Hematopoietic multipotent progenitor cell treated with erythropoietin and hydrocortisone succinate and interleukin-3 and kit ligand, for 6 days (in vitro differentiated cells): ENCODE measurements around the gene KBTBD3.
"Not testable (repeated sequence)": the region's sequence is repeated elsewhere in the genome, so short reads cannot be mapped to it uniquely, and the experiment has no call there.

Source experiments
- DNase-seq: peaks from one replicate; pipeline ENCODE4 v3.0.0-alpha.2; 2015

The KBTBD3 gene

DNA sequence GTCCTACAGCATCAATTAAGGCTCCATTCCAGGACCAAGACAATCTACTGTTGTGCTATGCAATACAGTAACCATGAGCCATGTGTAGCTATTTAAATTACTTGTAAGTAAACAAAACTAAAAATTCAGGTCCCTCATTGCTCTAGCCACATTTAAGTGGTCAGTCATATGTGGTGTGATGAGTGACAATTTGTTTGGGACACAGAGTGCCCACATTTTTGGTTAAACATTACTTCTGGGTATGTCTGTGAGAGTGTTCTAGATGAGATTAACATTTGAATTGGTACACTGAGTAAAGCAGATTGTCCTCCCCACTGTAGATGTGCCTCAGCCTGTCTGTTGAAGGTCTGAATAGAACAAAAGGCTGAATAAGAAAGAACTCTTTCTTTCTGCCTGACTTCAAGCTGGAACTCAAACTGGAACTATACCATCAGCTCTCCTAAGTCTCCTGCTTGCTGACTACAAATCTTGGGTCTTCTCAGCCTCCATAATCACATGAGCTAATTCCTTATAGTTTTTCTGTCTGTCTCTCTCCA, 15.8 kb downstream of the KBTBD3 start:
- no peak for DNase-seq

DNA sequence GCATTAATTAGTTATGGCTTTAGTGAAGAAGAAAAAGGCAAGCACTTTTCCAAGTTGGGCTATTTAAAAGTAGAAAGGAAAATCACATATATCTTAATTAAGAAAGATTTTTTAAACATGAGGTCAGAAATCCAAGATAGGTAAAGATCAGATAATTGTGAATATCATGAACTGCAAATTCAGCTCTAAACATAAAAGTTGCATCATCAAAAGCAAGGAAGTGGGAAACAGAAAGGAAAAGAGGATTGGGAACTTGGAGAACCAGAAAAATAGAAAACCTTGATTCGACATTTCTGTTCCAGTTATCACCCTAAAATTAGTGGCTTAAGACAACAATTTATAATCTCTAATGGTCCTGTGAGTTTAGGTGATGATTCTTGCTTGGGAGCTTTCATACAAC, 17.5 kb downstream of the KBTBD3 start:
- DNase-seq, result no peak

DNA sequence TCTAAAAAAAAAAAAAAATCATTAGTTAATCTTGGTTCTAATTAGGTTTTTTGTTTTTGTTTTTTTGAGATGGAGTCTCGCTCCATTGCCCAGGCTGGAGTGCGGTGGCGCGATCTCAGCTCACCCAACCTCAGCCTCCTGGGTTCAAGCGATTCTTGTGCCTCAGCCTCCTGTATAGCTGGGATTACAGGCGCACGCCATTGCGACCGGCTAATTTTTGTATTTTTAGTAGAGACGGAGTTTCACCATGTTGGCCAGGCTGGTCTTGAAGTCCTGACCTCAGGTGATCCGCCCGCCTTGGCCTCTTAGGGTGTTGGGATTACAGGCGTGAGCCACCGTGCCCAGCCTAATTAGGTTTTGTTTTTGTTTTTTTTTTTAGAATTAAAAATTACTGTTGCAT, 18.8 kb downstream of the KBTBD3 start:
- DNase-seq, result not testable (repeated sequence)

DNA sequence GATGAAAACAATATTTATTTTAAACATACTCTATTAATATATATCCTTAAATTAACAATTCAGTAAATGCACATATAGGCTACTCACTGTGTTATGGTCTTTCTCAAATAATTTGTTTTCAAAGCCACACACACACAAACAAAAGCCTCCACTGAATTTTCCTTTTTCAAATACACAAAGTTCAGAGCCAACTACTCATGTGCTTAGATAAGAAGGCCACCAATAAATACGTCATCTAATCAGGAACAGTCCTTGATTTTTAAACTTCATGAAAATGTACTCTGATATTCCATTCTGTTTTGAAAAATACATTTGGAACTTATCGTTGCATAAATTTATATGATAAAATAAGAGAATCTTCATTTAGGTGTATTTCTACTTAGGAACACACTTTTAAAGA, 26.0 kb downstream of the KBTBD3 start:
- DNase-seq, result no peak

DNA sequence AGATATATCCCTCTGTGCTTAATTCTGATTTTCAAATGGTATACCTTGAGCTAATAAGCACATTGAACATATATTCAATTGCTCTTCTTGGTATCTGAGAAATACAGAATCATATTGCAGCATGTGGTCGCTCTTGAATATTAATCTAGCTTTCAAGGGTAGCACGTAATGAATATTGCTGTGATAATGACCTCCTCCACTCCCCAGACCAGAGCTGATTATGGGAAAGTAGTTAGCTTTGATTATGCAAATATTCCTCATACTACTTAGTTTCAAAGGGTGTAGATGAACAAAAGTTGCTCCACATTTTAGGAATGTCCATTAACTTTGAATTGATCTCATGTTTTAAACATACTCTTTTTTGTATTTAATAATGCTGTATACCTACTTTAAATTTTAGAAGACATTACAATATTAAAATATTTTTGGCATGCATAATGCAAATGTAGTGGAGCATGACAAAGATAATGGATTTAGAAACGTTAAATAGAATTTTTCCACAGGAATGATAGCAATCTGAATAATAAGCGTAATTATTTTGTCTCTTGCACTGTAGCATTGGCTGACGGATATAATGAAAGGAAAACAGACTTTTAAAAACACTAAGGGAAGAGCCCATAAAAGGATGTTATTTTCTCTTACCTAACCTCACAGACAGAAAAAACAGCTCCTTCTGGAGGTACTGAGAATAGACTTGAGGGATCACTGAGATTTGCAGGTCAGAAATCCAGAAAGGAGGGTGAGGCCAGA, 27.2 kb downstream of the KBTBD3 start:
- no peak for DNase-seq

DNA sequence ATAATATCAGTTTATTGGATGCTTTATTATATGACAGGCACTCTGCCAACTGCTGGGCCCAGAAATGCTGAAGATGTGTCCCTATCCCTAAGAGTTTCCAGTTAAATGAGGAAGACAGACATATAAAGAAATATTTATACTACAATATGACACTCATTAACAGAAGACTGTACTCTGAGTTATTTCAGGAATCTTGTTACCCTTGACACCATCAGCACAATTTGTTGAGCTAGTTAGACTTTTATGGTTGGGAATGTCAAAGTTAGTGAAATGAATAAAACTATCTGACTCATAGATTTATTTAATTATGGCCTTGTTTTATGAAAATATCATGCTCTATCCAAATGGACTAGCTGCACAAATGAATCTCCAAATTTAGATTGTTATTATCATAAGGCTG, 29.5 kb downstream of the KBTBD3 start:
- no peak for DNase-seq

DNA sequence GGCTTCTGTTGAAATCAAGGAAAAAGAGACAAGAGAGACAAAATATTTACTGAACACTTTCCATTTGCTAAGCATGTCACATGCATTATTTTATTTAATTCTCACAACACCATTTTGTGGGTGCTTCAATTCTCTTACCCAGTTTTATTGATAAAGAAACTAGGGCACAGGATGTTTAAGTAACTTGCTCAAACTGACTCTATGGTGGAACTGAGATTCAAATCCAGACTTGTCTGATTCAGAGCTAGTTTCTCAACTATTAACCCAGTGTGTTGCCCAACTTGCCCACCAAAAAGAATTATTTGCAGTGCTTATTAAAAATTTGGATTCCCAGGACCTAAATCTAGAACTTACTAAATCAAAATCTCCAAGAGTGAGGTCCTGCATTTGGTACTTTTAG, 33.6 kb downstream of the KBTBD3 start:
- no peak for DNase-seq

DNA sequence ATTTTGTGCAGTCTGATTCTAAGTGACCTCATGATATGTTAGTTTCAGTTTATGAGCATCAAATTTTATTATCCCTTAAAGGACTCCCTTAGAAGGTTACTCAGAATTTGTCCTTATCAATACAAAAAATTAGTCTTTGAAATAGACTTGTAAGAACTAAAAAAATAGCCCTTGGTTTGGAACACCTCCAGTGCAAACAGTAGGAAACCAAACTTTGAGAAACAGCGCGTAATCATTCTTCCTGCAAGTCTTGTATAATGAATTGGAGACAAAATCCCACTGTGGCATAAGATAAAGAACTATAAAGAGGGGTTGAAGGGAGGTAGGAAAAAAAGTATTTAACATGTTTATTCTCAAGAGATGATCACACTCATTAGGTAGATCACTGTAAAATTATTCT, 44.3 kb downstream of the KBTBD3 start:
- no peak for DNase-seq

DNA sequence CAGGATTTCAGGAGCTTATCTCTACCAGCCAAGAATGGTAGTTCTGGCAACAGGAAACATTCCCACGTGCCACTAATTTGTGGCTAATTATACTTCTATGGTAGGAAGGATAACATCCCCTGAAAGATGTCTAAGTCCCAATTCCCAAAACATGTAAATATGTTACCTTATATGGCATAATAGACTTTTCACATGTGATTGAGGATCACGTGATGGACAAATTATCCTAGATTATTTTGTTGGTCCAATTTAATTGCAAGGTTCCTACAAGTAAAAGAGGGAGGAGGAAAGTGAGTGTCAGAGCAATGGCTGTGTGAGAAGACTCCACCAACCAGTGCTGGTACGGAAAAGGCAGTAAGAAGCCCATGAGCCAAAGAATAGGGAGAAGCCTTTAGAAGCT, 45.2 kb downstream of the KBTBD3 start:
- no peak for DNase-seq

DNA sequence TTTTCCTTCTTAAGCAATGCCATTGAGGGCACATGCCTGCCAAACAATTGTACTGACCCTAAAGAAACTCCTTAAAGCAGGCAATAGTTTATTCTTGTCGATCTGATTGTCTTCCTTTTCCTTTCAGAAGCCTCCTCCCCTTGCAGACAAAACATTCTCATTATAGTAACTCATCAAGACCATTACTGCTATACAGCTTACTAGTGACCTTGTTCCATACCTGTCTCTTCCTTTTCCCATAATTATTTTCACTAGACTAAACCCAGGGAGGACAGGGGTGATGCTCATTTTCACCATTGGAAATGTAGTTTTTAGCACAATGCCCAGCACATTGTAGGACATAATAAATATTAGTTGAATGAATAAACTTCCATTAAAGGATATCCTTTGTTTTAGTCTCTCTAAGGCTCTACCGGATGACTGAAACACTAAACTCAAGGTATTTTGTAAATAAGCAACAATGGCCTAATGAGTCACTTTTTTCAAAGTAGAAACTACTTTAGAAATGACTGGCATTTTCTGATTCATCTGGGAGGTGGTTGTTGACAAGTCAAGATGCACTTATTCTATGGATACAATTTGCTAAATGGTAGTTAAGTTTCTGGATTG, 45.8 kb downstream of the KBTBD3 start:
- no peak for DNase-seq

DNA sequence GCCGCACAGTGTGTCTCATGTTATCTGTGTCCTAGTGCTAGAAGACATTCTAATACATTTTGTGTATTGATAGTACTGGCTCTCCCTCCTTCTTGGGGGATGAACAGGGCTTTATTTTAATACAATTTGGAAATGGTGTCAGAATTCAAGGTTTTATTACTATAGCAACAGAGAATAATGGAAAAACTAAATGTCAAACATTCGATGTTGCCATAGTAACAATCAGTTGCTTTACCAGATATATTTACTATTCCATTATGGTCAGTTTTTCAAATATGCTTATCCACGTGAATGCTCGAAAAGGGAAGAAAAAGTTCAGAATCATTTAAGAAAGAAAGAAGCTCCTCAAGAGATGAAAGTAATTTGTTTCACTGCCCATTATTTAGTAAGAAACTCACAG, 46.5 kb downstream of the KBTBD3 start:
- no peak for DNase-seq

DNA sequence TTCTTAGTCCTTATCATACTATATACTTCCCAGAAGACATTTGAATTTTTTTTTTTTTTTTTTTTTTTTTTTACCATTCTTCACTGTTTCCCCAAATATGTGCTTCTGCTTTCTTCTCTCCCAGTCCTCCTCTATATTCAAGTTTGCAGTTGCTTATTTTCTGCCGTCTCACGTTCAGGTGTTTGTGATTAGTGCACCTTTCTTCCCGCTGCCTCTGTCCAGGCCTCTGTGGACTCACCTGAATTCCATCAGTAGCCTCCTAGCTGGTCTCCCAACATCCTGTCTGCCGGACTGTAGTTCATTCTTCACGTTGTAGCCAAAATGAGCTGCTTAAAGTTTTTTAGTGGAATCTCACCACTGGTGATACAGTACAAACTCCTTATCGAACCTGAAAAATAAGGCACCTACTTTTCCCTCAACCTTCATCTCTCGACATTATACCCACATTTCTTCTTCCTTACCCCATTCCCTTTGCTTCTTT, 54.3 kb downstream of the KBTBD3 start:
- peak; percentile 10 for DNase-seq

DNA sequence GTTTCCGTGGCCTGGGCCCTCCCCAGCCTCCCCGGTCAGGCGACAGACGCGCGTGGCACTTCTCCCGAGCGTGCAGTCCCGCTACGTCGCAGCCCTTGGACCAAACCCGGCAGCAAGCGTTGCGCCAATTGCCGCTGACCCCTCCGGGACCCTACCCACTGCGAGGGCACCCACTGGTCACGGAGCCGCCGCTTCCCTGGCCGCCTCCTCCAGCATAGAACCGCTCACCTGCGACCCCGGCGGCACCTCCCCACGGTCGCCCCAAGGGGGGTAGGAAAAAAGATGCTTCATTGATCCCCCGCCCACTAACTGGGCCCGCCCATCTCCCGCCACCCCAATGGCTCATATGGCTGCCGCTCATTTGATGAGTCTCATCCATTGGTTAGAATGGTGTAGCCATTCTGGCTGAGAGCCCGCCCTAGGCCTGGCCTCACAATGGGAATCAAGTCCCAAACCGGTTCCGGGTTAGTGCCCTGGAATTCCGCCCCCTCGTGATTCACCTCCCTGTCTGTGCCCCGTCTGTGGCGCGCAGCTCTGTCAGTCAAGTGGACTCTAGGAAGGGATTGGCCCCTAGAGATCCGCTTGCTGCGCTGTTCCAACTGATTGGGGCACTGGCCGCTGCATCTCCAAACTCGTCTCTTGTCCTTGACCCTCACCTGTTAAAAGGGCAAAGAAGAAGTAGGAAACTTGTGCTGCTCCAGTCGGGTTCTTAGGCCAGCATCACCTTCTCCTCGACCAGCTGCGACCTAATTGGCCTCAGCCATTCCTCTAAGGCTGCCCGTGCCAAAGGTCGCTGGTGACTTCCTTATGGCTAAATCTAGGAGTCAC, 55.0 kb downstream of the KBTBD3 start, which contains the start of gene MSANTD4:
TSS of gene MSANTD4 (minus strand) at position 274 of the 828 bp plus-strand sequence. CDS start 11,323 bp downstream, outside the sequence.
- peak; percentile 100 for DNase-seq

DNA sequence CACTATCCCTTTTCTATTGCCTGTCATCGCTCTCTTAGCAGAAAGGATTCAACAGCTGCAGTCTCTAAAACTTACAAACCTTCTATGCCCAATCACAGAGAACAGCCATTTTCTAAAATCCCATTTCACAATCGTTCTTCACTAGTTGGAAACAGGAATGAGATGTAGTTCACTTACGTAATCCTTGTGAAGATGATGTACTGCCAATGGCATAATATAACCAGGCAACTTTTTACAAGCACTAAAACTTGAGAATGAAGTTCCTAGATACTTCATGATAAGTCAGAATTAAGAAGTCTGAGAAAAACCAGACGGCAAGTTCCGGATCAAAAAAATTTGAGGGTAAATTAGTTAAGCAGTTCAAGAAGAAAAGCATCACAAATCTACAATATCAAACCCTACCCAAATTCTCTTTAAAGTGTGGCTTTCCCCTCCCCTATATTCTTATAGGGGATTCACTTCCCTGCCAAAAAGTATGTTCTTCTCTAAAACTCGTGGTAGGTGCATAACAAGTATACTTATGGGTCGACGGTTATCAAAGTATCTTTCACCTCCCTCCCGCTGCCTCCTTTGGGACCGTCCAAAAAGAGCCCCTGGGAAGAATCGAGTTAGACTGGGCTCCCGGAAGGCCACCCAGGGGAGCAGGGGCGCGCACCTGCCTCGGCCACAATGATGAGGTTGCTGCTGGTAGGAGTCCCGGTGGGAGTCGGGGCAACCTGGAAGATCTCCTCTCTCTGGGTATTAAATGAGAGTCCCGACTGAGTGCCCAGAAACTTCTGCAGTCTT, 55.8 kb downstream of the KBTBD3 start:
- peak; percentile 29 for DNase-seq

DNA sequence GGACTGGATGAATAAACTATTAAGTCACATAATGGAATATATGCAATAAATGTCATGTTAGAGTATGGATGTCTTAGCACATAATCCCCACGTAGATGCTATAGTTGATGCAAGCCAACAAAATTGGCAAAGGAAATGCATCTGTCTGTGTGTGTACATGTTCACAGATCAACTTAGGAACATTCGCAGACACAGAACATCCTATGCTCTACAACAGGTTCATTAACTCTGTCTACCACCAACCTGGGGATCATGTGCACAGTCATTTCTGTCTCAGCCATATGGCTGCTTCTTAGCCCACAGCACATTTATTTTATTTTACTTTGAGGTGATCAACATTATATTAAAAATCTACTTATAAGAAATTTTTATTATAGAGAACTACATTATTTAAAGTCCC, 60.1 kb downstream of the KBTBD3 start:
- DNase-seq, result no peak

DNA sequence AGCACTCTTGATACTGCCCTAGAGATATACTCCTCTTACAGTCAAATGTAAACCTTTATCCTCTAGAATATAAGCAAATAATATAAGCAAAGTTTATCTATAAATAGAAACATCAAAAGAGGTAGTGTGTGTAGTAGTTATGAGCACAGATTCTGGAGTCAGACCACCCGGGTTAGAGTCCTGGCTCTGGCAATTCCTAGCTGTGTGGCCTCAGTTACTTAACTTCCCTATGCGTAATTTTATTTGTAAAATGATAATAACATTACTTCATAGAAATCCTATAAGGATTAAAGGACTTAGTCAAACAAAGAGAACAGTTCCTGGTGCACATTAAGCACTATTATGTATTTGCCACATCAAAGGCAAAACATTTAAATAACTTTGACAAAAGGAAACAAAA, 62.1 kb downstream of the KBTBD3 start:
- no peak for DNase-seq

DNA sequence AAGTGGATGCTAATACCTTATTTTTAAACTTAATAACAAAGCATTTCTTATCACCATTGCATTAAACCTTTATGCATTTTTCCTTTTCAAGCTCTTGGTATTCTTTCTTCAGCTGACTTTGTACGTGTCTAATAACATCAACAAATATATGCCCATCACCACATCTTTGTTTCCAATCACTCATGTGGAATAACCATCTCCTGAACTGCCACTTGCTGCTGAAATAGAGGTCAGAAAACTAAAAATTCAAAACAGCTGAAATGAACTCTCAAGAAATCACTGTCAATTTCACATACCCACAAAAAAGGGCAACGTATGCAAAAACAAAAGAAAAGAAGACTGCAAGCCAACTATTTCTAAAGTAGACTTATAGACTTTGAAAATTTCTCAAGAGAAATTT, 62.5 kb downstream of the KBTBD3 start:
- DNase-seq, result no peak

DNA sequence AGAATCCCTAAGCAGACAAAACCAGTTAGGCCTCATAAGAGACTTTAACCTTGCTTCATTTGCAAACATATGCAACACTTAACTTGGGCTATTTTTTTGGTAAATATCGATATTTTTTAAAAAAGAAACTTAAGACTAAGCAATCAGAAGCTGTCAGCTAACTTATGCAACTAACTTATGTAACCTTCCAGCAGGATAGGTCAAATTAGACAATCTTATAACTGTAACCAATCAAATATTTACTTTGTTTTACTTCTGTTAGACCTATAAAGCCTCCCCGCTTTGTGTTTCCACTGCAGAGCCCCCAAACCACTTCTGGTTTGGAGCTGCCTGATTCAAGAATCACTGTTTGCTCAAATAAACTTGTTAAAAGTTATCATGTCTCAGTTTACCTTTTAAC, 63.1 kb downstream of the KBTBD3 start:
- DNase-seq, result no peak

DNA sequence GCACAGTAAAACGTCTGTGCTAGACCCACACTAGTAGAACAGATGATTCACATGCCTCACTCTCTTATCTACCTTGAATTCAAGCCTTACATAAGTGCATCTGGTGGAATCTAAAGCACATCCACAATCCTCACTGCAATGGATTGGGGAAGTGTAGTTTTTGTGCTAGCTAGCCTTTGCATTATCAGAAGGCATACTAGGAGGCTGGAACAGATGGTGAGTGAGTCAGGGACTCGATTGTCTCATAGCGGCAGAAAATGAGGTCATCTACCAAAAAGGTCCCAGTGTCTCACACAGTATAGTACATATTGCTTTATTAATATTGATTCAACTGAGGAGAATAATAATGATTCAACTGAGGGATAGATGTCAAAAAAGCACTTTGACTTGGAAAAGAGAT, 64.4 kb downstream of the KBTBD3 start:
- DNase-seq, result no peak

DNA sequence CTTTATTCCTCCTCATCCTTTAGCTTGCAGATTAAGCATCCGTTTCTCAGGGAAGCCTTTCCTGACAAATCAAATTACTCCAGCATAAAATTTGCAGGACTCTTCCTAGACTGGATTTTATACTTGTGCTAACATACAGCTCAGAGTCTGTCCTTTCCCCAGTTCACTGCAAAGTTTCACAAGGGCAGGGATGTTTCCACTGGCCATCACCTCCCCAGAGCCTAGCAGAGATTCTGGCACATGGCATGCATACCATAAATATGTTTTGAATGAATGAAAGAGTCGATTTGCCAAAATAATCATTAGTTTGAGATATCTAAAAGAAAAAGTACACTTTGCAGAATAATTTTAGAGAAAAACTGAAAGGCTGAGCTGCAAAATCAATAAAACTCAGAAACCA, 65.7 kb downstream of the KBTBD3 start:
- DNase-seq, result no peak

DNA sequence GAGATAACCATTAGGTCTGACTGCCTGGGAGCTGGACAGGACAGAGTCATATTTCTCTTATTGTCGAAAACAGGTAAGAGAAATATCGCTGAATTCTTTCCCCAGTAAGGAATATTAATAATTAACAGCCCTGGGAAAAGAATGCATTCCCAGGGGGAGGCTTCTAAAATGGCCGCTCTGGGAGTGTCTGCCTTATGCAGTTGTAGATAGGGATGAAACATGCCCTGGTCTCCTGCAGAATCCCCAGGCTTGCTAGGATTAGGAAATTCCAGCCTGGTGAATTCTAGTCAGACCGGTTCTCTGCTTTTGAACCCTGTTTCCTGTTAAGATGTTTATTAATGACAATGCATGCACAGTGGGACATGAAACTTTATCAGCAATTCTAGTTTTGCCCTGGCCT, 74.1 kb downstream of the KBTBD3 start:
- not testable (repeated sequence) for DNase-seq

DNA sequence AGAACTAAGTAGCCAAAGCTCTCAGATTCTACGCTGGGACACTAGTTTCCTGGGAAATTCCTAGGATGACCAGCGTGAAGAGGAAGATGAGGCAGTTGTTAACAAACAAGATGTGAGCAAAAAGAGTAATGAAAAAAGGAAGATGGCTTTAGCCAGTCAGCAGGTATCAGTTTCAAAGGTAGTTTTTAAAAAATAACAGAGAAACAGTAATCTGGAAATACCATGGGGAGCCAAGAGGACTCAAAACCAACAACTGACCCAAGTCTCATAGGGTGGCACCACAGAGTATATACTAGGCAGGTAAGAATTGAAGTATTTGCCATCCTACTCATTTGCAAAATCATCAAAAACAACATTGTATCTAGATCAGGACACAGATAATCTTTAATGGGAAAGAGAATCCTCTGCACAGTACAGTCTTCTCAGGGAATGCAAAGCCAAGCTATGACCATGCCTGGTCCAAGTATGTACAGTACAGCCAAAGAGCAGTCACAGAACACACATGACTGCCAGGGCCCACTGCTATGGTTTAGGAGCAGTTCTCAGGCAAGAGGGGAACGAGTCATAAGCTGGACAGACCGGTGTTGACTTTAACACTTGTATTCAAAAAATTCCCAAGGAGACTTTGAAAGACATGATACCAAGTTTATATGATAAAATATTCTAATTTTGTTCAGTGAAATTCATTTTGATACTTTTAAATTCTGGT, 75.7 kb downstream of the KBTBD3 start:
- no peak for DNase-seq
